Measurements from ENCODE around the gene GTF3A.

Gene GTF3A

DNA sequence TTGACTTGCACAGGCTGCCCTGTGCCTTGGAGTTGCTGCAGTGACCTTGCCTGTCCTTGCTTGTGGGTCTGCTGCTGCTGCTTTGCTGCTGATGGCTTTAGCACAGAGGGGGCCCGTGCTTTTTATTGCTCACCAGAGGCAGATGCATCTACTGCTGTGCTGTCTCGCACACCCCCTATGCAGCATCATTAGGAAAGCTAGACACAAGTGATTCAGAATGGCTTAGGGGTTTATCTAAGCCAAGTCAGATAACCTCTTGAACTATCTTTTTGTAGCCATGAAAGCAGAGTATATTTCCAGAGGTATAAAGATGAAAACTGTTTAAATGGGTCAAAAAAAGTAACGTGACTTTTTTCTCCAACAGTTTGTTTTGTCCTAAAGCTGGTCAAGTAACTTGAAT lies 7.8 kb downstream of the GTF3A start:
- DNase-seq: no peak
- Histone ChIP-seq H3K4me1 (no peaks in the 10 kb centered on the region; the same call in 1 of the 2 replicates), H3K9me3 (no peaks in the 10 kb centered on the region), H3K27me3 (no peaks in the 10 kb centered on the region), H3K4me3 (ENCODE audit: low read depth, low read length) (no peak overlapping the region), H3K36me3 (peaks cover 76% of the 10 kb centered on the region)
- TF ChIP-seq, protein P1, sequence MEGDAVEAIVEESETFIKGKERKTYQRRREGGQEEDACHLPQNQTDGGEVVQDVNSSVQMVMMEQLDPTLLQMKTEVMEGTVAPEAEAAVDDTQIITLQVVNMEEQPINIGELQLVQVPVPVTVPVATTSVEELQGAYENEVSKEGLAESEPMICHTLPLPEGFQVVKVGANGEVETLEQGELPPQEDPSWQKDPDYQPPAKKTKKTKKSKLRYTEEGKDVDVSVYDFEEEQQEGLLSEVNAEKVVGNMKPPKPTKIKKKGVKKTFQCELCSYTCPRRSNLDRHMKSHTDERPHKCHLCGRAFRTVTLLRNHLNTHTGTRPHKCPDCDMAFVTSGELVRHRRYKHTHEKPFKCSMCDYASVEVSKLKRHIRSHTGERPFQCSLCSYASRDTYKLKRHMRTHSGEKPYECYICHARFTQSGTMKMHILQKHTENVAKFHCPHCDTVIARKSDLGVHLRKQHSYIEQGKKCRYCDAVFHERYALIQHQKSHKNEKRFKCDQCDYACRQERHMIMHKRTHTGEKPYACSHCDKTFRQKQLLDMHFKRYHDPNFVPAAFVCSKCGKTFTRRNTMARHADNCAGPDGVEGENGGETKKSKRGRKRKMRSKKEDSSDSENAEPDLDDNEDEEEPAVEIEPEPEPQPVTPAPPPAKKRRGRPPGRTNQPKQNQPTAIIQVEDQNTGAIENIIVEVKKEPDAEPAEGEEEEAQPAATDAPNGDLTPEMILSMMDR (IDR thresholded peaks at IDR 0.05; ENCODE audit: low read depth, low read length): no peak

DNA sequence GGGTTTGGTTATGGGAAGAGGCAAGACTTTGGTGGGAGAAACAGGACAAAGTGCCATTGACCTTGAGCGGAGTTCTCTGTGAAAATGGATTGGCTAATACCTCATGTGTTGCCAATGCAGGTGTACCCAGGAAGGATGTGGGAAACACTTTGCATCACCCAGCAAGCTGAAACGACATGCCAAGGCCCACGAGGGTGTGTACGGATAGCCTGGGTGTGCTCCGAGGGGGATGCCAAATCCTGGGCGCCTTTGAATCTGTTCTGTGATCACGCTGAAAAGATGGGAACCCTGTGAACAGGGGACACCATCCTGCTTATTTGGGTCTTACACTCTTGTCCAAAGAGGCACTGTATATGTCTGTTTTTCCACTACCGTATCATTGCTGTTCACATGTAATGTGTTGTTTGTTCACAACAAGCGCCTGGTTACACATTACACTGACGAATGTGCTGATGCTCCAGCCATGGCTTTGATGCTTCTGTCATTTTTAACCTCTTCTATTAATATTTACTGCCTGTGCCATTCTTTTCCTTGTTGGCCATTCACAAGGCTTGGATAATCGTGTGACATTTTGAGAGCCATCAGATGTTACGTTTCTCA lies 8.3 kb downstream of the GTF3A start:
- DNase-seq: no peak
- TF ChIP-seq, protein P1 (IDR thresholded peaks at IDR 0.05; ENCODE audit: low read depth, low read length): no peak
- no peaks in the 10 kb centered on the region for H3K27me3 ChIP-seq
- H3K4me1 ChIP-seq: no peaks in the 10 kb centered on the region; the same call in 1 of the 2 replicates
- no peaks in the 10 kb centered on the region for H3K9me3 ChIP-seq
- H3K36me3 ChIP-seq: peaks cover 71% of the 10 kb centered on the region
- no peak overlapping the region for H3K4me3 ChIP-seq (ENCODE audit: low read depth, low read length)

DNA sequence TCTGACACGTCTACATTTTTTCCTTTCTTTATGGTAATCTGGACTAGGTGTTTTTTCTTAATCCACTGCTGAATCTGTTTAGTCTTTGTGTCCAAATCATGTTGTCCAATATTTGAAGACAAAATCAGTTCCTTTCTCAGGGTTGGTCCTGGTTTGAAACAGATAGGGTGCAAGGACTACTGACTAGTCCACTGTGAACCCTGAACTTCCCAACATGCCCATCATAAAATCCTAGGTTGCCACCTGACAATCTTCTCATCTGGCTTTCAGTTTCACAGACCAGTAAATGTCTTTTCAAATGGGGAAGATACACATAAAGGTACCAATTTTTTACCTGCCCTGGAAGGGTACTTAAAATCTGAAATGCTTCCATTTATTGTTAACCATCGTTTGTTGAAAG lies 12.7 kb downstream of the GTF3A start:
- TF ChIP-seq, protein P1 (IDR thresholded peaks at IDR 0.05; ENCODE audit: low read depth, low read length): no peak
- peaks cover 37% of the 10 kb centered on the region for H3K36me3 ChIP-seq
- no peaks in the 10 kb centered on the region for H3K27me3 ChIP-seq
- DNase-seq: no peak
- no peaks in the 10 kb centered on the region for H3K9me3 ChIP-seq
- H3K4me1 ChIP-seq: no peaks in the 10 kb centered on the region
- no peak overlapping the region for H3K4me3 ChIP-seq (ENCODE audit: low read depth, low read length)

DNA sequence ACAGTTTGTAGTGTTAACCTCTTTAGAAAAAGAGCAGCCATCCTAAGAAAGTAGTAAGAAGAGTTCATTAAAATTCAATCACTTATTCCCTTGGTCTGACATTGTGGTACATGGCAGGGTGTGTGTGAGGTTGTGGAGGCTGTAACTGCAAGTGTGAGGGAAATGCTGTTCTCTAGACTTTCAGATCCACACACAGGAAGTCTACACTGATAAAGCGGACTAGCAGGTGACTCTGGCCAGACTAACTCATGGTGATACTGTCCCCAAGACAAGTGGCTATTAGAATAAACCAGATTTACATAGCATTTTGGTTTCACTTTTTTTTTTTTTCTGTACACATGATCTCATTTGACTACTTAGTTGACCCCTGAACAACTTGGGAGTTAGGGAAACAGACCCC lies 16.0 kb downstream of the GTF3A start:
- no peaks in the 10 kb centered on the region for H3K9me3 ChIP-seq
- H3K4me1 ChIP-seq: no peaks in the 10 kb centered on the region
- H3K36me3 ChIP-seq: peaks cover 12% of the 10 kb centered on the region
- H3K27me3 ChIP-seq: no peaks in the 10 kb centered on the region
- DNase-seq: no peak
- no peak overlapping the region for H3K4me3 ChIP-seq (ENCODE audit: low read depth, low read length)
- TF ChIP-seq, protein P1 (IDR thresholded peaks at IDR 0.05; ENCODE audit: low read depth, low read length): no peak

- Histone ChIP-seq H3K27me3 (no peaks in the 10 kb centered on the region), H3K36me3 (no peaks in the 10 kb centered on the region; the same call in none of the 2 replicates), H3K4me3 (ENCODE audit: low read depth, low read length) (no peak overlapping the region), H3K4me1 (no peaks in the 10 kb centered on the region), H3K9me3 (no peaks in the 10 kb centered on the region)
- TF ChIP-seq, protein P1 (IDR thresholded peaks at IDR 0.05; ENCODE audit: low read depth, low read length): no peak
- no peak for DNase-seq
Observed at GRCh38 chr13:27442071-27442647, 17.7 kb downstream of the GTF3A start.

DNA sequence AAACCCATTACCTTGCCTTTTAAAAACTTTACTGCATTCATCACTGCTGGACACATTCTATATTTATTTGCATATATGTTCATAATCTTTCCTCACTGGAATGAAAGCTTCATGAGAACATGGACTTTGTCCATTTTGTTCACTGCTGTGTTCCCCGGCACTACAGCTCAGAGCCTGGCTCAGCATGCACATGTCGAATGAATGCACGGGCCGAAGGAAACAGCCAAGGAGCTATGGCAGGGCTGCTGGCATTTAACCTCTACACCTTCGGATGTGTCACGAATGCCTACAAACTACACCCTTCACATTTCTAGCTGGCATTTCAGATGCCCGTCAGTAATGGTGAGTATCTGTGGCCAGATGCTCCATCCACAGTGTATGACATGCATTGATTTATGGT lies 18.4 kb downstream of the GTF3A start:
- TF ChIP-seq, protein P1 (IDR thresholded peaks at IDR 0.05; ENCODE audit: low read depth, low read length): no peak
- Histone ChIP-seq H3K27me3 (no peaks in the 10 kb centered on the region), H3K9me3 (no peaks in the 10 kb centered on the region), H3K4me1 (no peaks in the 10 kb centered on the region), H3K36me3 (no peaks in the 10 kb centered on the region; the same call in none of the 2 replicates), H3K4me3 (ENCODE audit: low read depth, low read length) (no peak overlapping the region)
- no peak for DNase-seq

Measured in BE2C (cell line).